A549 (cell line): ENCODE results near the gene CLSTN1. TPM values are rescaled to one million over a fixed set of nuclear protein-coding genes. Genes with fewer than 3 reads are reported as not detected.

Experiments used
- ATAC-seq, 2 experiments: fragments of 200-7000 bp in 1 of 2; fragments of >200 bp in 1 of 2; cut with Nextera tagmentation in 1 of 2; cut with Tn5 transposase in 1 of 2; 3 replicates each; pipeline versions ENCODE4 v1.8.0 to v1.9.1; 2018 to 2020; ENCODE audit warnings: mild to moderate bottlenecking in 1 of 2, moderate library complexity in 1 of 2
- CTCF ChIA-PET: fragments of 300-600 bp; sonication (Branson Sonifier 250); formaldehyde crosslinking; extraction: SDS; loops from one replicate; lab custom pipeline; 2021; ENCODE audit warnings: antibody characterized with exemption, inconsistent platforms; lab: Yijun Ruan, JAX
- POLR2A ChIA-PET: fragments of 350-600 bp; formaldehyde crosslinking; extraction: SDS; loops from one replicate; lab custom pipeline; 2021; ENCODE audit warnings: antibody characterized with exemption, inconsistent platforms; lab: Yijun Ruan, JAX
- DNase-seq, 2 experiments: peaks; one replicate each; pipeline versions ENCODE4 v3.0.0 to v3.0.0-alpha.2; 2011 to 2016; ENCODE audit warnings: low read depth in 1 of 2, low spot score in 1 of 2
- FAIRE-seq: peaks from 2 replicates; lab custom pipeline; 2011; peaks lifted over from hg19 to GRCh38; lab: Jason Lieb, UNC
- H3K27ac ChIP-seq, 2 experiments: fragments of >200 bp; sonication (Bioruptor Twin); formaldehyde crosslinking; 3 replicates each; pipeline ENCODE4 v1.5.1; 2016 to 2017
- H3K4me1 ChIP-seq: fragments of >200 bp; sonication (Bioruptor Twin); formaldehyde crosslinking; 3 replicates; pipeline ENCODE4 v1.6.1; 2016
- H3K4me2 ChIP-seq: fragments of >200 bp; sonication (Bioruptor Twin); formaldehyde crosslinking; 3 replicates; pipeline ENCODE4 v1.6.1; 2016
- H3K4me3 ChIP-seq: fragments of >200 bp; sonication (Bioruptor Twin); formaldehyde crosslinking; 3 replicates; pipeline ENCODE4 v1.5.1; 2016
- H3K9me3 ChIP-seq: fragments of >200 bp; sonication (Bioruptor Twin); formaldehyde crosslinking; 3 replicates; pipeline ENCODE4 v1.6.1; 2016
- ATOH8 ChIP-seq: fragments of 250-450 bp; sonication (Bioruptor Pico); IDR thresholded peaks from 2 replicates; pipeline ENCODE4 v1.5.0; 2020; ENCODE audit warnings: low read depth, mild to moderate bottlenecking, moderate library complexity
- BCL3 ChIP-seq: fragments of >200 bp; sonication (Bioruptor Twin); formaldehyde crosslinking; IDR thresholded peaks from 3 replicates; pipeline ENCODE4 v1.6.1; 2016
- CEBPB ChIP-seq, 2 experiments: fragments of >200 bp in 1 of 2; sonication (Bioruptor Twin) in 1 of 2; formaldehyde crosslinking in 1 of 2; IDR thresholded peaks; 2 replicates each; pipeline ENCODE4 v1.6.1; 2012 to 2016
- EHF ChIP-seq: fragments of 250-450 bp; sonication (Bioruptor Pico); IDR thresholded peaks from 2 replicates; pipeline ENCODE4 v1.5.0; 2020; ENCODE audit warnings: mild to moderate bottlenecking
- EP300 ChIP-seq, 2 experiments: fragments of >200 bp; sonication (Bioruptor Twin); formaldehyde crosslinking; IDR thresholded peaks; 2 replicates in 1 of 2; 3 replicates in 1 of 2; pipeline ENCODE4 v1.6.1; 2016 to 2017
- FOSL2 ChIP-seq, 2 experiments: fragments of 450-650 bp in 1 of 2; fragments of >200 bp in 1 of 2; sonication (Bioruptor Twin) in 1 of 2; formaldehyde crosslinking; IDR thresholded peaks; 2 replicates each; pipeline versions ENCODE4 v1.5.0 to v1.6.1; 2016 to 2020; ENCODE audit warnings: mild to moderate bottlenecking in 1 of 2, moderate library complexity in 1 of 2
- GATA3 ChIP-seq: IDR thresholded peaks from 2 replicates; pipeline ENCODE4 v1.6.1; 2012; ENCODE audit warnings: borderline replicate concordance
- HDAC2 ChIP-seq: fragments of 200-600 bp; sonication (generic); IDR thresholded peaks from 2 replicates; pipeline ENCODE4 v1.6.1; 2016
- HEYL ChIP-seq: fragments of 250-450 bp; sonication (Bioruptor Pico); IDR thresholded peaks from 2 replicates; pipeline ENCODE4 v1.8.0; 2021; ENCODE audit warnings: mild to moderate bottlenecking, moderate library complexity
- HOXA7 ChIP-seq: fragments of 250-450 bp; sonication (Bioruptor Pico); IDR thresholded peaks from 2 replicates; pipeline ENCODE4 v1.5.0; 2020; ENCODE audit warnings: mild to moderate bottlenecking, moderate library complexity
- HOXB13 ChIP-seq: fragments of 250-450 bp; sonication (Bioruptor Pico); IDR thresholded peaks from 2 replicates; pipeline ENCODE4 v1.5.0; 2020; ENCODE audit warnings: low read depth, mild to moderate bottlenecking, moderate library complexity
- MAZ ChIP-seq: fragments of 150-350 bp; IDR thresholded peaks from 2 replicates; pipeline ENCODE4 v1.6.1; 2014; ENCODE audit warnings: antibody characterized with exemption, low read depth, low read length, borderline replicate concordance
- NFE2L2 ChIP-seq: fragments of 150-350 bp; conservative IDR thresholded peaks from 2 replicates; pipeline ENCODE4 v1.6.1; 2014; ENCODE audit warnings: low read length
- PBX3 ChIP-seq: IDR thresholded peaks from 2 replicates; pipeline ENCODE4 v1.6.1; 2012
- POLR2A ChIP-seq: IDR thresholded peaks from 2 replicates; pipeline ENCODE4 v1.6.1; 2012; ENCODE audit warnings: mild to moderate bottlenecking, low read length
- RAD21 ChIP-seq, 2 experiments: fragments of >200 bp in 1 of 2; sonication (Bioruptor Twin) in 1 of 2; formaldehyde crosslinking in 1 of 2; IDR thresholded peaks in 1 of 2; conservative IDR thresholded peaks in 1 of 2; 2 replicates in 1 of 2; 3 replicates in 1 of 2; pipeline ENCODE4 v1.6.1; 2012 to 2018; ENCODE audit warnings: inconsistent platforms in 1 of 2
- REST ChIP-seq: fragments of 200-600 bp; sonication (generic); IDR thresholded peaks from 2 replicates; pipeline ENCODE4 v1.6.1; 2016; ENCODE audit warnings: antibody characterized with exemption, mild to moderate bottlenecking, moderate library complexity
- TP53 ChIP-seq: fragments of 250-450 bp; sonication (Bioruptor Pico); IDR thresholded peaks from 2 replicates; pipeline ENCODE4 v1.5.0; 2021; ENCODE audit warnings: mild to moderate bottlenecking, moderate library complexity
- USF2 ChIP-seq: fragments of 450-650 bp; IDR thresholded peaks from 2 replicates; pipeline ENCODE4 v1.6.1; 2014; ENCODE audit warnings: antibody characterized with exemption
- ZSCAN20 ChIP-seq: fragments of 250-450 bp; sonication (Bioruptor Pico); IDR thresholded peaks from 2 replicates; pipeline ENCODE4 v1.8.0; 2022; ENCODE audit warnings: mild to moderate bottlenecking, moderate library complexity
- WGBS: methylation state at CpG from one replicate; pipeline ENCODE4 v1.1.6; 2017; ENCODE audit errors: missing lambda C conversion rate; 5-methylcytosine and 5-hydroxymethylcytosine counted together
- polyA plus RNA-seq, 4 experiments: library from polyadenylated mRNA; depleted of rRNA in 3 of 4; stranded (reverse); fragments of >200 nt; fragmentation: RNase III in 1 of 4; extraction: RNeasy Plus Mini Kit Qiagen cat#74134 plus additional on column Dnase treatment in 1 of 4; gene quantifications; 2 replicates in 3 of 4; 3 replicates in 1 of 4; pipeline ENCODE4 v1.2.3, GENCODE V29; 2011 to 2017
- TF ChIP-seq, protein P1 (sequence below): fragments of >200 bp; sonication (Bioruptor Twin); formaldehyde crosslinking; IDR thresholded peaks from 3 replicates; pipeline ENCODE4 v1.5.1; 2016

CLSTN1 gene
- polyA plus RNA-seq, 2 of the 4 experiments (the other 2 are of a cell fraction) = 27.3 to 56.1 TPM

GRCh38 chr1:9858293-9859035, 34.7 kb upstream of the CLSTN1 start:
- no peak for ATAC-seq
- POLR2A ChIA-PET = no interaction called here

GRCh38 chr1:9855186-9855585, 31.4 kb upstream of the CLSTN1 start:
- no peaks in the 10 kb centered on the region for H3K4me1 ChIP-seq
- ATAC-seq = no peak
- H3K4me3 ChIP-seq = no peak overlapping the region
- H3K4me2 ChIP-seq = no peak overlapping the region
- TF ChIP-seq NFE2L2 (no peak), HOXA7 (no peak), EP300 (IDR thresholded peaks at IDR 0.05) (no peak), HEYL (CRISPR knock-in tag) (no peak), TP53 (CRISPR knock-in tag) (no peak), USF2 (no peak), REST (no peak), BCL3 (no peak), HOXB13 (CRISPR knock-in tag) (no peak), POLR2A (no peak), CEBPB (IDR thresholded peaks at IDR 0.05) (no peak), EHF (no peak)
- DNase-seq = no peak
- H3K27ac ChIP-seq = no peak overlapping the region
- 0 out of 3 replicates have a peak, but pooled peaks cover 3% of the 10 kb centered on the region for H3K9me3 ChIP-seq
- 86% methylated on average over 1 of the region's 1 CpG for WGBS
- FAIRE-seq = no peak
- ChIA-PET CTCF (interaction anchor here (1.0 kb wide), 1 partner anchor 13 kb away, joined by 3 read pairs; no protein-coding TSS in a partner anchor), POLR2A (no interaction called here)

More at GRCh38 chr1:9858293-9859035, 34.7 kb upstream of the CLSTN1 start:
- no peak overlapping the region for H3K4me3 ChIP-seq
- no peak for TF ChIP-seq ZSCAN20 (CRISPR knock-in tag)
- TF ChIP-seq NFE2L2 = no peak
- TF ChIP-seq RAD21 (conservative IDR thresholded peaks at IDR 0.05 in 1 of 2, IDR thresholded peaks at IDR 0.05 in 1 of 2) = no peak
- no peak for TF ChIP-seq MAZ
- TF ChIP-seq PBX3 = no peak
- TF ChIP-seq FOSL2 (IDR thresholded peaks at IDR 0.05) = no peak
- TF ChIP-seq FOSL2 (CRISPR knock-in tag; IDR thresholded peaks at IDR 0.05) = no peak
- no peak for TF ChIP-seq HDAC2
- no peak for TF ChIP-seq HOXA7
- TF ChIP-seq, protein P1, sequence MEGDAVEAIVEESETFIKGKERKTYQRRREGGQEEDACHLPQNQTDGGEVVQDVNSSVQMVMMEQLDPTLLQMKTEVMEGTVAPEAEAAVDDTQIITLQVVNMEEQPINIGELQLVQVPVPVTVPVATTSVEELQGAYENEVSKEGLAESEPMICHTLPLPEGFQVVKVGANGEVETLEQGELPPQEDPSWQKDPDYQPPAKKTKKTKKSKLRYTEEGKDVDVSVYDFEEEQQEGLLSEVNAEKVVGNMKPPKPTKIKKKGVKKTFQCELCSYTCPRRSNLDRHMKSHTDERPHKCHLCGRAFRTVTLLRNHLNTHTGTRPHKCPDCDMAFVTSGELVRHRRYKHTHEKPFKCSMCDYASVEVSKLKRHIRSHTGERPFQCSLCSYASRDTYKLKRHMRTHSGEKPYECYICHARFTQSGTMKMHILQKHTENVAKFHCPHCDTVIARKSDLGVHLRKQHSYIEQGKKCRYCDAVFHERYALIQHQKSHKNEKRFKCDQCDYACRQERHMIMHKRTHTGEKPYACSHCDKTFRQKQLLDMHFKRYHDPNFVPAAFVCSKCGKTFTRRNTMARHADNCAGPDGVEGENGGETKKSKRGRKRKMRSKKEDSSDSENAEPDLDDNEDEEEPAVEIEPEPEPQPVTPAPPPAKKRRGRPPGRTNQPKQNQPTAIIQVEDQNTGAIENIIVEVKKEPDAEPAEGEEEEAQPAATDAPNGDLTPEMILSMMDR = no peak
- TF ChIP-seq GATA3 = no peak
- no peak for TF ChIP-seq ATOH8
- 0 out of 3 replicates have a peak, but pooled peaks cover 3% of the 10 kb centered on the region for H3K9me3 ChIP-seq
- FAIRE-seq = no peak
- no peak overlapping the region for H3K4me2 ChIP-seq
- 90% methylated on average over 6 of the region's 6 CpGs for WGBS
- DNase-seq = no peak
- H3K27ac ChIP-seq = no peak overlapping the region
- CTCF ChIA-PET = interaction anchor here (0.6 to 6.7 kb wide), 4 partner anchors 9 to 272 kb away, joined by 3 to 52 read pairs (median 3); no protein-coding TSS in a partner anchor
- no peaks in the 10 kb centered on the region for H3K4me1 ChIP-seq
